HUDEP-2 (cell line): Measurements from ENCODE around the gene SRRM3.
"Not testable (repeated sequence)": the region's sequence is repeated elsewhere in the genome, so short reads cannot be mapped to it uniquely, and the experiment has no call there.

Experiments used
- DNase-seq, 76 experiments: peaks; one replicate each; lab custom pipeline; 2025; ENCODE audit not compliant: unreplicated experiment in 76 of 76; lab: John Stamatoyannopoulos, UW

SRRM3 gene

DNA sequence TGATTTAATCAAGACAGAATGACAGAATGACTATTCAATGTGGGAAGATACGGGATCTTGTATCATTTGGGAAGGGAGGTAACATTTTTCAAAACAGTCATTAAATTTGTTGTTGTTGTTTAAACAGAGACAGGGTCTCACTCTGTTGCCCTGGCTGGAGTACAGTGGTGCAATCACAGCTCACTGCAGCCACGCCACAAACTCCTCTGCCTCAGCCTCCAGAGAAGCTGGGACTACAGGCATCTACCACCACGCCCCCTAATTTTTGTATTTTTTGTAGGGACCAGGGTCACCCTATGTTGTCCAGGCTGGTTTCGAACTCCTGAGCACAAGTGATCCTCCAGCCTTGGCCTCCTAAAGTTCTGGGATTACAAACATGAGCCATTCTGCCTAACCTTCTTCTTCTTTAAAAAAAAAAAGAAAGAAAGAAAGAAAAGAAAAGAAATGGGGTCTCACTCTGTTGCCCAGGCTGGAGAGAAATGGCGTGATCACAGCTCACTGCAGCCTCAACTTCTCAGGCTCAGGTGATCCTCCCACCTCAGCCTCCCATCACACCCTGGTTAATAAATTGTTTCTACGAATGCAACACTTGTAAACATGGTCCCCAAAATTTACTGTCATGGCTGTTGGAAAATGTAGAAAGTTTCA lies 132.7 kb downstream of the SRRM3 start:
- DNase-seq: no peak

GRCh38 chr7:76335417-76335816 lies 133.7 kb downstream of the SRRM3 start:
- not testable (repeated sequence) for DNase-seq

GRCh38 chr7:76336094-76336493 lies 134.4 kb downstream of the SRRM3 start:
- no peak for DNase-seq
